RWPE1 (cell line): Measurements from ENCODE around the gene FUT2.

Source experiments
- CTCF ChIA-PET: fragments of 350-600 bp; sonication (Branson Sonifier 250); formaldehyde crosslinking; extraction: SDS; loops from one replicate; lab custom pipeline; 2021; lab: Yijun Ruan, JAX
- POLR2A ChIA-PET: fragments of 400-600 bp; formaldehyde crosslinking; extraction: SDS; loops from one replicate; lab custom pipeline; 2020; ENCODE audit warnings: antibody characterized with exemption; ENCODE audit not compliant: low non-redundant PET; lab: Yijun Ruan, JAX
- DNase-seq: peaks from one replicate; pipeline ENCODE4 v3.0.0; 2012; ENCODE audit warnings: low spot score
- H3K27ac ChIP-seq: fragments of 450-650 bp; 2 replicates; pipeline ENCODE4 v1.5.1; 2017
- TF ChIP-seq, protein P1 (sequence below): fragments of 450-650 bp; conservative IDR thresholded peaks from 2 replicates; pipeline ENCODE4 v1.5.1; 2017; ENCODE audit warnings: low read depth, mild to moderate bottlenecking

The FUT2 gene

GRCh38 chr19:48708471-48708870, 12.7 kb downstream of the FUT2 start:
- DNase-seq: no peak
- no peak overlapping the region for H3K27ac ChIP-seq
- ChIA-PET POLR2A (no interaction called here), CTCF (interaction anchor here (0.5 kb wide), 1 partner anchor 235 kb away, joined by 3 read pairs; no protein-coding TSS in a partner anchor)
- TF ChIP-seq, protein P1, sequence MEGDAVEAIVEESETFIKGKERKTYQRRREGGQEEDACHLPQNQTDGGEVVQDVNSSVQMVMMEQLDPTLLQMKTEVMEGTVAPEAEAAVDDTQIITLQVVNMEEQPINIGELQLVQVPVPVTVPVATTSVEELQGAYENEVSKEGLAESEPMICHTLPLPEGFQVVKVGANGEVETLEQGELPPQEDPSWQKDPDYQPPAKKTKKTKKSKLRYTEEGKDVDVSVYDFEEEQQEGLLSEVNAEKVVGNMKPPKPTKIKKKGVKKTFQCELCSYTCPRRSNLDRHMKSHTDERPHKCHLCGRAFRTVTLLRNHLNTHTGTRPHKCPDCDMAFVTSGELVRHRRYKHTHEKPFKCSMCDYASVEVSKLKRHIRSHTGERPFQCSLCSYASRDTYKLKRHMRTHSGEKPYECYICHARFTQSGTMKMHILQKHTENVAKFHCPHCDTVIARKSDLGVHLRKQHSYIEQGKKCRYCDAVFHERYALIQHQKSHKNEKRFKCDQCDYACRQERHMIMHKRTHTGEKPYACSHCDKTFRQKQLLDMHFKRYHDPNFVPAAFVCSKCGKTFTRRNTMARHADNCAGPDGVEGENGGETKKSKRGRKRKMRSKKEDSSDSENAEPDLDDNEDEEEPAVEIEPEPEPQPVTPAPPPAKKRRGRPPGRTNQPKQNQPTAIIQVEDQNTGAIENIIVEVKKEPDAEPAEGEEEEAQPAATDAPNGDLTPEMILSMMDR: no peak

DNA sequence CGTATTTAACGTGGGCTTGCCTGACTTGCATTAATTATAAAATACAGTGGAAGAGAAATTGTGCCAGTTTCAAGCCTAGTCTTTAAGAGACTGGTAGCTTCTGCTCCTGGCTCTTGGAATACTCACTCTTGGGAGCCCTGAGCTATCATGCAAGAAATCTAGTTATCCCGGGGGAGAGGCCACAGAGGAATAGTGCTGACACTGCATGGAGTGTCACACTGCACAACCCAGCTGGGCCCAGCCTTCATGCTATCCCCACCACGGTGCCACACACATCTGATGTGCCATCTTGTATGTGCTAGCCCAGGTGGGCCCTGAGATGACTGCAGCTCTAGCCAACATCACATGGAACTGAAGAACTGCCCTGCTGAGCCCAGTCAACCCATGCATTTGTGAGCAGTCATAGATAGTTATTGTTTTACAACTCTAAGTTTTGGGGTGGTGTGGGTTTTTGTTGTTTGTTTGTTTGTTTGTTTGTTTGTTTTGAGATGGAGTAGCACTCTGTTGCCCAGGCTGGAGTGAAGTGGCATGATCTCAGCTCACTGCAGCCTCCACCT, 15.4 kb downstream of the FUT2 start:
- no peak overlapping the region for H3K27ac ChIP-seq
- ChIA-PET CTCF (no interaction called here), POLR2A (no interaction called here)
- TF ChIP-seq, protein P1: no peak
- DNase-seq: no peak

DNA sequence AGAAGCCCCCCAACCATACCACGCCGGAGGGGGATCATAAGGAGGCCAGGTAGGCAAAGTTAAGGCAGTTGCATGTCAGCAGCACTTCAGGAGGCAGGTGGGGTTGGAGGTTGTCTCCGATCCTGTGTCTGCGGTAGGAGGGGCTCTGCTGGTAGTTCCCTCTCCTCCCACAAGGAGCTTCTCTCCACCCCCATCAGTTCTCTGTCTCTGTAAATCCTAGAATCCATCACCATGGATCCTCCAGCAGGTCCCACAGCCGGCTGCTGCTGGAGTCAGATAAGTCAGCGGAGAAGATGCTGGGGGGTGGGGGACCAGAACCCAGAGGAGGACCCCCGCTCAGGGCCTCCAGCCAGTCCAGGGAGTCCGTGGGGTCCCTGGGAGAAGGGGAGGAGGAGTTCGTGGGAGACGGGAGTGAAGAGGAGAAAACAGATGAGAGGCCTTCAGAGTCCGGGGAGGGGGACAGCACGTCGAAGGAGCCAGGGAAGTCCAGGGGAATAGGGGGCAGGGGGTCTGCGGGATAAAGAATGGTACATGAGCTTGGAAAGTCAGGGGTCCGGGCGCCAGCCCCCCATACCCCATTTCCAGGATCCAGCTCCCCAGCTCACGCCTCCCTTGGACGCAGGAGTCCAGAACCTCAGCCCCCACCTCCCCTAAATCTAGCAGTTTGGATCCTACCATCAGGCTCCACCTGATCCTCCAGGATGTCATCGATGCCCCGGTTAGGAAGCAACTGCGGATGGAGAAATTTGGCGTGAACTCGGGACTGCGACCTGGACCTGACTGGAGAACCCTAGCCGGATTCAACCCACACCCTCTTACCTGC, 17.5 kb downstream of the FUT2 start:
- TF ChIP-seq, protein P1: no peak
- CTCF ChIA-PET: interaction anchor here (1.1 kb wide), 2 partner anchors 26 to 130 kb away, joined by 3 read pairs; no protein-coding TSS in a partner anchor
- POLR2A ChIA-PET: interaction anchor here (0.5 to 1.5 kb wide), 2 partner anchors 26 to 64 kb away, joined by 3 to 5 read pairs; no protein-coding TSS in a partner anchor
- DNase-seq: no peak
- peak overlapping the region; percentile 91 for H3K27ac ChIP-seq

GRCh38 chr19:48713864-48714755, 18.3 kb downstream of the FUT2 start:
- POLR2A ChIA-PET: interaction anchor here (0.5 to 1.5 kb wide), 2 partner anchors 25 to 65 kb away, joined by 3 to 5 read pairs; no protein-coding TSS in a partner anchor
- CTCF ChIA-PET: interaction anchor here (1.1 kb wide), 2 partner anchors 25 to 131 kb away, joined by 3 read pairs; no protein-coding TSS in a partner anchor
- TF ChIP-seq, protein P1: no peak
- H3K27ac ChIP-seq: peak overlapping the region; percentile 91
- DNase-seq: peak; percentile 100

- TF ChIP-seq, protein P1: no peak
- CTCF ChIA-PET: no interaction called here
- H3K27ac ChIP-seq: peak overlapping the region; percentile 91
- no peak for DNase-seq
- POLR2A ChIA-PET: interaction anchor here (1.5 kb wide), 1 partner anchor 24 kb away, joined by 3 read pairs; no protein-coding TSS in a partner anchor
Observed at GRCh38 chr19:48714759-48715675, 19.2 kb downstream of the FUT2 start.
